Colonic mucosa (tissue), 4 donors: ENCODE measurements around the gene MUSK. TPM values are rescaled to one million over a fixed set of nuclear protein-coding genes. Genes with fewer than 3 reads are reported as not detected.

ENCODE experiments used
- DNase-seq: peaks from one replicate; pipeline ENCODE4 v3.0.0-alpha.2; 2020
- H3K27ac ChIP-seq: fragments of 200-600 bp; one replicate; pipeline ENCODE4 v1.8.0; 2021
- H3K27me3 ChIP-seq: fragments of 200-600 bp; one replicate; pipeline ENCODE4 v1.8.0; 2021
- H3K36me3 ChIP-seq: fragments of 200-600 bp; one replicate; pipeline ENCODE4 v1.8.0; 2021
- H3K4me1 ChIP-seq: fragments of 200-600 bp; one replicate; pipeline ENCODE4 v1.8.0; 2021; ENCODE audit warnings: mild to moderate bottlenecking
- H3K4me3 ChIP-seq: fragments of 200-600 bp; one replicate; pipeline ENCODE4 v1.8.0; 2021
- H3K9ac ChIP-seq, 2 donors: one replicate each; pipeline ENCODE4 v1.7.0; 2013; ENCODE audit warnings: control low read depth in 2 of 2, low read depth in 2 of 2, low read length in 2 of 2
- H3K9me3 ChIP-seq: fragments of 200-600 bp; one replicate; pipeline ENCODE4 v1.8.0; 2021
- intact Hi-C: fragments of 100-400 bp; cut with DNase I; formaldehyde crosslinking; loops from one replicate; pipeline ENCODE4 v1.14.1; 2022
- total RNA-seq, 2 donors: library from RNA; stranded (reverse); fragmentation: NEBNext Ultra II Directional in 1 of 2; extraction: Animal tissue kit (Norgen Biotek cat#: 25700) in 1 of 2; gene quantifications; one replicate each; pipeline ENCODE4 v1.2.1, GENCODE V29; 2021
- TF ChIP-seq, protein P1 (sequence below): fragments of 200-600 bp; IDR thresholded peaks from one replicate; pipeline ENCODE4 v1.8.0; 2022; ENCODE audit warnings: antibody characterized with exemption, mild to moderate bottlenecking
- donor health status: healthy.
- donor health status: DM: no; HTN: no; CAD: no.
- donor health status: DM: no; HTN: no; CAD: no.

Gene MUSK
- total RNA-seq, 2 donors from 2014 or later: 0.94 to 2.0 TPM

DNA sequence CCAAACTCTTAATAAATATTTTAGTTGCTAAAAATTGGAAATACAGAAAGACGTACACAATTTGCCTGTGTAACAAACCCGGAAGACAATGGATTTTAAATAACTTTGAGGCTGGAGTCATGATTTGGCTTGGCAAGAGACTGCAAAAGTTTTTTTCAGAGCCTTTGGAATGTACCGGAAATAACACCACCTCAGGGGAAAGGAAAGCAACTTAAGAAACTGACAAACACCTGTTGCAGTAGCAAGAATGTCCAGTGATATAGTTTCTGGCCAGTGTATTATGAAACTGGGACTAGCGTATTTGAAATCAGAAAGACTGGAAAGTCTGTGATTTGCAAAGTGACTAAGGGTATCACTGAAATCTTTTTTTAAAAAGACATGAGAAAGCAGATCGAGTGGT lies 842 bp downstream of the MUSK start:
- no peak overlapping the region for H3K4me3 ChIP-seq
- TF ChIP-seq, protein P1, sequence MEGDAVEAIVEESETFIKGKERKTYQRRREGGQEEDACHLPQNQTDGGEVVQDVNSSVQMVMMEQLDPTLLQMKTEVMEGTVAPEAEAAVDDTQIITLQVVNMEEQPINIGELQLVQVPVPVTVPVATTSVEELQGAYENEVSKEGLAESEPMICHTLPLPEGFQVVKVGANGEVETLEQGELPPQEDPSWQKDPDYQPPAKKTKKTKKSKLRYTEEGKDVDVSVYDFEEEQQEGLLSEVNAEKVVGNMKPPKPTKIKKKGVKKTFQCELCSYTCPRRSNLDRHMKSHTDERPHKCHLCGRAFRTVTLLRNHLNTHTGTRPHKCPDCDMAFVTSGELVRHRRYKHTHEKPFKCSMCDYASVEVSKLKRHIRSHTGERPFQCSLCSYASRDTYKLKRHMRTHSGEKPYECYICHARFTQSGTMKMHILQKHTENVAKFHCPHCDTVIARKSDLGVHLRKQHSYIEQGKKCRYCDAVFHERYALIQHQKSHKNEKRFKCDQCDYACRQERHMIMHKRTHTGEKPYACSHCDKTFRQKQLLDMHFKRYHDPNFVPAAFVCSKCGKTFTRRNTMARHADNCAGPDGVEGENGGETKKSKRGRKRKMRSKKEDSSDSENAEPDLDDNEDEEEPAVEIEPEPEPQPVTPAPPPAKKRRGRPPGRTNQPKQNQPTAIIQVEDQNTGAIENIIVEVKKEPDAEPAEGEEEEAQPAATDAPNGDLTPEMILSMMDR: no peak
- H3K27me3 ChIP-seq: no peaks in the 10 kb centered on the region
- H3K4me1 ChIP-seq: no peaks in the 10 kb centered on the region
- intact Hi-C loops: no loop called here
- H3K27ac ChIP-seq: peak overlapping the region; percentile 35
- H3K9me3 ChIP-seq: no peaks in the 10 kb centered on the region
- DNase-seq: no peak
- H3K36me3 ChIP-seq: no peaks in the 10 kb centered on the region
- H3K9ac ChIP-seq: no peak overlapping the region

DNA sequence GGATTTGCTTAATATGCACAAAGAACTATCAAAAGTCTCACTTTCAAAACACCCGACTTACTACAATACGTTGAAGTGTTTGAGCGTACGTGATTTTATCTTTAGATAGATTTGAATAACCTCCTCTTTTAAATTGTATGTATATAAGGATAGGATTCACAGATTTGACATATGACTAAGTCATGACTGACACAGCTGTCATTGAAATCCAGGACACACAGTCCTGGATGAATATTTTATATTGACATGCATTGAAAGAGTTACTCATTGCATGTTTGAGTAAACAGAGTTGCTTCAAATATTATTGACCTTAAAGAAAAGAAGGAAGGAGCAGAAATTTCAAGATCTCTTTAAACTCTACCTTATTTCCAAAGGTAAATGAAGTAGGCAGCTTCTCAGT lies 3.3 kb downstream of the MUSK start:
- no peak overlapping the region for H3K9ac ChIP-seq
- TF ChIP-seq, protein P1: no peak
- intact Hi-C loops: no loop called here
- H3K27ac ChIP-seq: no peak overlapping the region
- DNase-seq: no peak
- H3K9me3 ChIP-seq: no peaks in the 10 kb centered on the region
- H3K36me3 ChIP-seq: no peaks in the 10 kb centered on the region
- H3K4me3 ChIP-seq: no peak overlapping the region
- no peaks in the 10 kb centered on the region for H3K4me1 ChIP-seq
- H3K27me3 ChIP-seq: no peaks in the 10 kb centered on the region

DNA sequence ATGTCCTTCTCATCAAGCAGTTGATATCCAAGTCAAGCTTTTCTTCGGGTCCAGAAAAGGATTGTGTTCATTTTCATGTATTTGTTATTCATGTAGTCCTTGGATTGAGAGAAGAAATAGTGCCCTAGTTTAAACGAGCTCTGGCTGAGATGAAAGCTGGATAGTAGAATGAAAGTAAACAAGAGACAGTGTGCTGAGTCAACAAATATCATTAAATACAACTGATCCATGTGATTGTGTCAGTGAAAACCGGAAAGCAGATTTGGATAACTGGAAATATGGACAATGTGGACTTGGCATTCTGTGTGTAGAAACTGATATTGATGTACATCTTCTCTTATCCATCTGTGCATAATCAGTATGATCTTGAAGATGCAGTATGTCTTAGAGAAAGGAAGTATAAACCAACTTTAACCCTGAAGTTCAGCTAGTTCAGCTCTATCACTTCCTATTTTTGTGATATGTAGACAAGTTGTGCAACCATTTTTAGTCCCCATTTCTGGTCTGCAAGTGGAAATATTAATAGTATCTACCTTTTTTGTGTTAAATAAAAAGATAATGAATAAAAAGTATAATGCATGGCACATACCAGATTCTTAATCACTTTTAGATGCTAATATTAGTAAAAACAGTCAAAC lies 4.4 kb downstream of the MUSK start:
- TF ChIP-seq, protein P1: no peak
- Histone ChIP-seq H3K9me3 (no peaks in the 10 kb centered on the region), H3K27ac (no peak overlapping the region), H3K4me3 (no peak overlapping the region), H3K27me3 (no peaks in the 10 kb centered on the region), H3K36me3 (no peaks in the 10 kb centered on the region), H3K4me1 (no peaks in the 10 kb centered on the region), H3K9ac (no peak overlapping the region)
- DNase-seq: no peak
- intact Hi-C loops: no loop called here

DNA sequence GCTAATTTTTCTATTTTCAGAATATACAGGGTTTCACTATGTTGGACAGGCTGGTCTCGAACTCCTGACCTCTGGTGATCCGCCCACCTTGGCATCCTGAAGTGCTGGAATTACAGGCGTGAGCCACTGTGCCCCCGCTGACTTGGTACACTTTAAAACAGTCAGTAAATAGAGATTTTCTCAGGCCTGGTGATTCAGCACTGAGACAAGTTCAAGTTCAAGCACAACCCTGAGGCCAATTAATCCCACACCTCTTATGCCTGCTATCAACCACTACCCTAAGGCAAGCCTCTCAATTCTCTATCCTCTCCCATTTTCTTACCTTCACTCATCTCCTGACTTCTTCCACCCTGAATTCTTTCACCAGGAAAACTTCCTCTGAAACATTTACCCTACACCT lies 18.9 kb downstream of the MUSK start:
- Histone ChIP-seq H3K27me3 (no peaks in the 10 kb centered on the region), H3K9me3 (no peaks in the 10 kb centered on the region), H3K4me3 (no peak overlapping the region), H3K27ac (no peak overlapping the region), H3K36me3 (no peaks in the 10 kb centered on the region), H3K4me1 (no peaks in the 10 kb centered on the region), H3K9ac (no peak overlapping the region)
- intact Hi-C loops: no loop called here
- DNase-seq: no peak
- TF ChIP-seq, protein P1: no peak

DNA sequence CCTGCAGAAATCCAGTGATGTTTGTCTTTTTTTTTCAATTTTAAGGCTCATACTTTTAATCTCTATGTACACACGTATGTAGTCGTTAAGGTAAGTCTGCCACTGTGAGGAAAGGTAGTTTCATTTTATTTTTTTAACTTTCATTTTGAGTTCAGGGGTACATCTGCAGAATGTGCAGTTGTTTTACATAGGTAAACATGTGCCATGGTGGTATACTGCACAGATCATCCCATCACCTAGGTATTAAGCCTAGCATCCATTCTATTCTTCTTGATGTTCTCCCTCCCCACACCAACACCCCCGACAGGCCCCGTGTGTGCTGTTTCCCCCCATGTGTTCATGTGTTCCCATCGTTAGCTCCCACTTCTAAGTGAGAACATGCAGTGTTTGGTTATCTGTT lies 19.7 kb downstream of the MUSK start:
- Histone ChIP-seq H3K9me3 (no peaks in the 10 kb centered on the region), H3K4me1 (no peaks in the 10 kb centered on the region), H3K9ac (no peak overlapping the region), H3K36me3 (no peaks in the 10 kb centered on the region), H3K4me3 (no peak overlapping the region), H3K27ac (no peak overlapping the region), H3K27me3 (no peaks in the 10 kb centered on the region)
- intact Hi-C loops: no loop called here
- TF ChIP-seq, protein P1: no peak
- DNase-seq: no peak
